Omental fat pad (tissue), 4 donors: Measurements from ENCODE around the gene ZFHX2. TPM values are rescaled to one million over a fixed set of nuclear protein-coding genes. Genes with fewer than 3 reads are reported as not detected.

ENCODE experiments used
- ATAC-seq: fragments of 150-250 bp; one replicate; pipeline ENCODE4 v1.9.1; 2016; ENCODE audit warnings: mild to moderate bottlenecking, moderate library complexity; ENCODE audit not compliant: low FRiP score
- DNase-seq: peaks from one replicate; pipeline ENCODE4 v3.0.0-alpha.2; 2019; ENCODE audit warnings: low spot score
- total RNA-seq, 4 donors: library from RNA; depleted of rRNA; stranded (reverse); fragments of >200 nt; gene quantifications; one replicate each; pipeline ENCODE4 v1.1.0, GENCODE V29; 2016
- TF ChIP-seq, protein P1 (sequence below), 3 donors: fragments of 450-650 bp; IDR thresholded peaks; one replicate each; pipeline ENCODE4 v1.5.1; 2016 to 2017; ENCODE audit warnings: antibody characterized with exemption in 3 of 3, mild to moderate bottlenecking in 3 of 3, moderate library complexity in 2 of 3

The ZFHX2 gene
- total RNA-seq, 4 donors from 2014 or later: 0.63 to 1.8 (median 0.73) TPM

DNA sequence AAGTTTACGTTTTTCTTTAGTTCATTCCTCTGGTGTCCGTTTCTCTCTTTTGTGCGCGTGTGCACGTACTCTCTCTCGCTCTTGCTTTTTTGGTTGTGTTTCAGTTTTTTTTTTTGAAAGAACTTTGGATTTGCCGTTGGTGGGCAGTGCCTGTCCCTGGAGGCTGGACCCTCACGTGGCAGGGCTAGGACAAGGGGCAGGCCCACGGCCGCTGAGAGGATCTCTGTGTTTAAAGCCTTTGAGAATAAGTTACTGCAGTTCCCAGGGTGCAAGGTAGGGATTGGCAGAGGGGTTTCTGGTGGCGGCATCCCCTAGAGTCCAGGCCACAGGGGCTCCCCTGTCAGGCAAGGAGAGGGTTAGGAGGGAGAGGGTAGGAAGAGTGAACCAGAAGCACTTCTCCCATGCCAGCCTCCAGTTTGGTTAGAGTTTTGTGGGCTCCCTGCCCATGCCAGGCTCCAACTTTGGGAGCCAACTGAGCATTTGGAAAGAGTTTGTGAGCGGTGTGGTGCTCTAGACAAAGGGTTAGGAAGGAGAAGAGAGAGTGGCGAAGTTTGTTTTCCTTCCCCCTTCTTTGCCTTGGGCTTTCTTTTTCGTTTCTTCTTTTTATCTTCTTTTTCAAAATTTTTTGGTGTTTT lies 30.5 kb downstream of the ZFHX2 start:
- TF ChIP-seq, protein P1, sequence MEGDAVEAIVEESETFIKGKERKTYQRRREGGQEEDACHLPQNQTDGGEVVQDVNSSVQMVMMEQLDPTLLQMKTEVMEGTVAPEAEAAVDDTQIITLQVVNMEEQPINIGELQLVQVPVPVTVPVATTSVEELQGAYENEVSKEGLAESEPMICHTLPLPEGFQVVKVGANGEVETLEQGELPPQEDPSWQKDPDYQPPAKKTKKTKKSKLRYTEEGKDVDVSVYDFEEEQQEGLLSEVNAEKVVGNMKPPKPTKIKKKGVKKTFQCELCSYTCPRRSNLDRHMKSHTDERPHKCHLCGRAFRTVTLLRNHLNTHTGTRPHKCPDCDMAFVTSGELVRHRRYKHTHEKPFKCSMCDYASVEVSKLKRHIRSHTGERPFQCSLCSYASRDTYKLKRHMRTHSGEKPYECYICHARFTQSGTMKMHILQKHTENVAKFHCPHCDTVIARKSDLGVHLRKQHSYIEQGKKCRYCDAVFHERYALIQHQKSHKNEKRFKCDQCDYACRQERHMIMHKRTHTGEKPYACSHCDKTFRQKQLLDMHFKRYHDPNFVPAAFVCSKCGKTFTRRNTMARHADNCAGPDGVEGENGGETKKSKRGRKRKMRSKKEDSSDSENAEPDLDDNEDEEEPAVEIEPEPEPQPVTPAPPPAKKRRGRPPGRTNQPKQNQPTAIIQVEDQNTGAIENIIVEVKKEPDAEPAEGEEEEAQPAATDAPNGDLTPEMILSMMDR (IDR thresholded peaks at IDR 0.05): no peak
- DNase-seq (no peak), ATAC-seq (no peak)

DNA sequence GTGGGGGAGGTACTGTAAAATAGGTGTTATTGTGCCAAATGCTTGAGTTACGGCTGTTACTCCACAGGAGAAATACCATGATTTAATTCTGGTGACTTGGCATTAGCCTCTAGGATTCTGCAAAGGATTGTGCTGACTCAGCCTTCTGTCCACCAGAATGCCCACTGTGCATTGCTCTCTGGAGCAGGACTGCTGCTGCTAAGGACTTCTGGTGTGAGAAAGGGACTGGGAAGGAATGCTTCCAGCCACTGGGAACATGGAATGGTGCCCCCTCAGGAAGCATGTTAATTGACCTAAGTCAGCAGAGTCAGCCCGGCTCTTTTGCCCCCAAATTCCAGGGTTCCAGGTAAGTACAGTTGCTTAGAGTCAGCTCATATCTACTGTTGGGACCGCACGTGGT lies 32.9 kb downstream of the ZFHX2 start:
- no peak for ATAC-seq
- no peak for DNase-seq
- TF ChIP-seq, protein P1 (IDR thresholded peaks at IDR 0.05): no peak

DNA sequence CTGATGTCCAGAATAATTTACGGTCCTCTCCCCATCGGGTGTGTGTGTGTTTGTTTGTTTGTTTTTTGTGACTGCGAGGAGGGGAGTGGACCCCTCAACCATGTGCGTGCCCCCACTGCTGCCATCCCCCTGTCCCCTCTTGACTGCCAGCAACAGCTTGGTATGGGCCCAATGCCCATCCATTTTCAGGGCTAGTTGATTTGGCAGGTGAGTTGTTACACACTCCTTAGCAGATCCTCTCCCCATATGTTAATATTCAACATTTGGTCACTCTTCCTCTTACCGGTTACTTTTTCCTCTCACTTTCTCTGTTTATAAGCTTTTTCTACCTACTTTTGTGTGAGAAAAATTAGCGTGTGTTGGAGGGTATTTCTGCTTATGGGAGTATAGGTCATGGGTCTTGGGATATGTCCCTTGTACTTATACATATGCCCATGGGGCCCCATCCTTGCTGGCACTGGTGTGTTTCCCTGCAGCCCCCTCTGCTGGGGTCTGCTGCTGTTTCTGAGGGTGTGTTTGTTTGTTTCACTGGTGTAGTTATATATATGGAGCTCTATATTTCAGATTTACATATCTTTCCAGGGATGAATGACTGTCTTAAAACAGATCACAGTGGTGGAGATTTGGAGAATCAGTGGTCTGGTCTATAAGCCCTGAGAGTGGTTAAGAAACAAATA lies 33.8 kb downstream of the ZFHX2 start:
- no peak for DNase-seq
- TF ChIP-seq, protein P1 (IDR thresholded peaks at IDR 0.05): no peak
- ATAC-seq: no peak

DNA sequence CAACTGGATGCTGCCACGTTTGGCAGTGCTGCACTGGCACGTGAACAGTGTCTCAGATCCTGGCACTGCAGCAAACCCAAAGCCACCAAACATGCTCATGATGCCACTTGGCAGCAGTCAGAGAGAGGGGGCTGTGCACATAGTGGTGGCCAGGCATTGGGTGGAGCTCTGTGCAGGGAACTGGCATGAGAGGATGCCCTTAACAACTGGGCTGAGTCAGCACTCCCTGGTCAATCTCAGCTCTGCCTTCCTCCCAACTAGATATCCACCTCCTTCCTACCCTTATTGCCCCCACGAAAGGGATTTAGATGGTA lies 37.0 kb downstream of the ZFHX2 start:
- TF ChIP-seq, protein P1 (IDR thresholded peaks at IDR 0.05): no peak
- DNase-seq: no peak
- no peak for ATAC-seq

DNA sequence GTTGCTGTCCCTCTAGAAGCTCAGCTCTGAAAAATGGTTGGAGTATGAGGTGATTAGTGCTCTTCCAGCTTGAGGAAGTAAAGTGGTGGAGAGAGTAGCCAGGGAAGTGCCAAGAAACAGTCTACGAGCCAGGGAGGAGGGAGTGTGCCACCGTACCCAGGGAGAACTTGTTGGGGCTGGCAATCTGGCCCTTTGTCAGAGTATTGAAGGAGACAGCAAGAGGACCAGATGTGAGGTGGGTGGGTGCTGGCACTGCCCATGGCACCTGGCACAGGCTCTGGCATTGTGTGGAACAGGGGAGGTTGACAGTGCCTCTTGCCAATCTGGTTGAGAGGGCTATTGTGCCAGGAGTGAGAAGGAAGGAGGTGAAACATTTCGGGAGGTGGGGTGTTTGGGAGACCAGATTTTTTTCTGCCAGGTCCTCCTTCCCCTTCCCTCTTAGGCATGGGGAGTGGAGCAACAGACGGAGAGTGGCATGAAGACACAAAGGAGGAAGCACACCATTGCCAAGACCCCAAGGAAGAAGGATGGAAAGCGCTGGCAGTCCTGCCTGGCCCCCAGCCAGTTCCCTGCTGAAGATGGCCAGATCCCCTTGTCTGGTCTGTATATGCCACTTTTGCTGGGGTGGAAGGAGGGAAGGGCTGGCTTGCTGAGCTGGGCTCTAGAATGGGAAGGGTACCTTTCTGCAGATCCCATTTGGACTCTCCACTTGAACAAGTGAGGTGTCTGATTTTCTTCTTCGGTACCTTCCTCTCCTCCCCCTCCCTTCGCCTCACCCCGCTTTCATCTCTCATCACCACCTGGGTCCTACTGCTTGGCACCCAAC lies 37.5 kb downstream of the ZFHX2 start:
- TF ChIP-seq, protein P1 (IDR thresholded peaks at IDR 0.05): no peak
- ATAC-seq (no peak), DNase-seq (no peak)

DNA sequence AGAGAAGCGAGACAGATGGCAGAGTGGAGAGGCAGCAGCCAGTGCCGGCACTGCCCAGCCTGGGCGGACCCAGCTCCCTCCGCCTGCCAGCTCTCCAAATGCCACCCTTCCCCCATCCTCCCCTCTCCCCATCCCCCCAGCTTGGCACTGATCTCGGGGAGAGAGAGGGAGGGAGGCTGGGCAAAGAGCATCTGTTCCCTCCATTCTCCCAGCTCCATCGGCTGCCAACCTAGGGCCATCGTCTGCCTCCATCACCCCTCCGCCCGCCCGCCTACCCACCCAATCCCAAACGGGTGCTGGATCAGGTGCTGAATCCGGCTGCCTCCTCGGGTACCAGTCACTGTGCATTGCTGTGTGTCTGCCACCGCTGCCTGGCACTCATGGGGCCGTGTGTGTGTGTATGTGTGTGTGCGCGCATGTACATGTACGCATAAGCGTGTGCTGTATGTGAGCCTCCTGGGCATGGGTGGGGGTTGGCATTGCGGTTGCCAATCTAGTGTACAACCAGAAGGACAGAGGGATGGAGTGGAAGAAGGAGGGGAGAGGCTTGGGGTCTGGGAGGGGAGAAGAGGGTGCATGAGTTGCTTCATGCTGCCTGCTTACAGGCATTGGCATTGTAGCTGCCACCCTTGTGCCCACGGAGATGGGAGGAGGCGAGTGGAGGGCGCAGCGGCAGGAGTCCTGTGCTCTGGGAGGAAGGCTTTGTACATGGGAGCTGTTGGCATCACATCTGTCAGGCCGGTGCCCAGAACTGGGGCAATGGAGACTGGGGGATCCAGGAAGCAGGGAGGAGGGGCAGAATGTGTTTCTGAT lies 38.4 kb downstream of the ZFHX2 start:
- DNase-seq: no peak
- ATAC-seq: no peak
- TF ChIP-seq, protein P1 (IDR thresholded peaks at IDR 0.05): no peak
